GM11168 (cell line): Measurements from ENCODE around the gene TRAM2.
"Not testable (repeated sequence)": the region's sequence is repeated elsewhere in the genome, so short reads cannot be mapped to it uniquely, and the experiment has no call there.

ENCODE experiments used
- in situ Hi-C: fragments of 300-500 bp; cut with MboI; formaldehyde crosslinking; loops from one replicate; pipeline ENCODE4 v1.12.0; 2022; ENCODE audit warnings: low sequenced_read_pairs; ENCODE audit not compliant: unreplicated experiment

The TRAM2 gene

DNA sequence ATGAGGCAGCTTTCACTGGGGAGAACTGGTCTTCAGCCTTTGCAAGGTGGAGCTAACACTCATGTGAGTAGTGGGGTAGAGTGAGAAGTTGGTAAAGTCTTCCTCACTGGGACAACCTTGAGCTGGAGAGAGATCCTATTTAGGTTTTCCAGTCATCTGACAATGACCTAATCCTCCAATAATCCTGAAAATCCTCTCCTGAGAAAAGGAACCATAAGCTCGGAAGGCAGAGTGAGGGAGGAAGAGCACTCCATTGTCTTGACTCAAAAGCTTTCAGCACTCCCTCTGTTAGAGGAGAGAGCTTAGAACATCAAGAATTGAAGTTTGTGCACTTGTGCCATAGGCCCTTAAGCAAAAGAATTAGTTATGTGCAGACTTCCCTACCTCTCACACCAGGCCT, 77.8 kb downstream of the TRAM2 start:
- in situ Hi-C loops = loop anchor here (5.0 kb wide), 1 partner anchor 82 kb away; no protein-coding TSS in a partner anchor

DNA sequence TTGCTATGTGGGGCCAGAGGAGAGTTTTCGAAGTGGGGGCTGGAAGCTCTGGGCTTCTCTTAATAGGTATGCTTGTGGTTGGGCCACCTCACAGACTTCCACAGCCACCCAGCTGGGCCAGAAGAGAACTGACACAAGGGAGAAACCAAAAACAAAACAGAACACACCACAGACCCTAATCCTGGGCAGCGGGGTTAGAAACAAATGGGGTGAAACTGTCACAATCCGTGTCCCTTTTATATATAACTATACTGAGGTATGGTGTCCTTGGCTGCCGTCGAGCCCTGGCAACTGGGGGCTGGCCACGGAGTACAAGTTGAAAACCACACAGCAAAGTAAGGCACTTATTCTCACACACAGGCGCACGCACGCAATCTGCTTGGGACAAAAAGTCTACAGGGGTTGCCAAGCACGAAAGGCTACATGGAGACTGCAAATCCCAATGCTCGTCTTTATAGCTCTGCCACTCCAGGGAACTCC, 78.3 kb downstream of the TRAM2 start:
- in situ Hi-C loops = loop anchor here (5.0 kb wide), 1 partner anchor 81 kb away; no protein-coding TSS in a partner anchor

DNA sequence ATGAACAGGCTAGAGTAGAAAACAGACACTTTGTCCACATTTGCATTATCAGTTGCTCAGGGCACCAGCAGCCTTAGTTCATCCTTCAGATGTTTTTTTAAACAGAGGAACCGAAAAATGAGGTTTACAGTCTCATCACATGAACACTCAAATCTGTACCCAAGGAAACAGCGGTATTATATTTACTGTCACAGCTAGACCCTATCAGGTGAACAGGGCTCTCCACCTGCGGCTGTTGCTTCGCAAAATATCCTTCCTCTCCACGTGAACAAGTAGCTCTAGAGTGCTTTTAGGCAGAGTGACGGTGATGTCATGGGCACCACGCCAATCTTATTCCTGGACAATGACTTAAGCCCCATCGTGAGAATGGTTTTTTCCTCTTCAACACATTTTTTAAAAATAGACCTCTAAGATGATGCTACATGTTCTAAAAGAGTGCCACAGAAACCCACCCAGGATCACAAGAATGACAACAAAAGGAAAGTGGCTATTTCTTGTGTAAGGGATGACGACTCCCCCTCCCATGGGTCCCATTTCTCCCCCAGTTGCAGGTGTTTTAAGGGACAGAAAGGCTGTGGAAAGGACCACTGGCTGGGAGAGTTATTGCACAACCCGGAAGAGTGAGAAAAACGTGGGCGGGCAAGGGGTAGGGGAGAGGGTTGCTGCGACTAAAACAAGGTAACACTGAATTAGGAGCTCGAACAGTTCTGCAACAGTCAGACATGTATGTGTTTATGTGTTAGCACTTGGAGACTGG, 79.0 kb downstream of the TRAM2 start:
- in situ Hi-C loops = loop anchor here (5.0 kb wide), 1 partner anchor 81 kb away; no protein-coding TSS in a partner anchor

DNA sequence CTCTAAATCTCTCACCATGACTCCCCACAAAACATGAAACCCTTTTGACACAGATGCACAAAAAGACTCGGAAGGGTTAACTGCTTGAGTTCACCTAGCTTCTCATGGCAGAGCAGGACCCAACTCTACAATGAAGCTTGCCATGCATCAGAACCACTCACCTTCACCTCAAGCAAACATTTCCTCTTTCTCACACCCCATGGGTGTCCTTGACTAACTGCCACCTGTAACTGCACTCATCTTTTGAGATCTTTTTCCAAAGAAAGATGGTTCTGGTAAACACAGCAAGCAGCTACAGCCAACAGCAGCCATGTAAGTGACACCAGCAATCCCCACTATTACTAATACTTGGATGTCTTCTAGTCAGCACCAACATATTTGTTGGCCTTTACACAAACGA, 80.2 kb downstream of the TRAM2 start:
- in situ Hi-C loops = loop anchor here (5.0 kb wide), 1 partner anchor 79 kb away; no protein-coding TSS in a partner anchor

DNA sequence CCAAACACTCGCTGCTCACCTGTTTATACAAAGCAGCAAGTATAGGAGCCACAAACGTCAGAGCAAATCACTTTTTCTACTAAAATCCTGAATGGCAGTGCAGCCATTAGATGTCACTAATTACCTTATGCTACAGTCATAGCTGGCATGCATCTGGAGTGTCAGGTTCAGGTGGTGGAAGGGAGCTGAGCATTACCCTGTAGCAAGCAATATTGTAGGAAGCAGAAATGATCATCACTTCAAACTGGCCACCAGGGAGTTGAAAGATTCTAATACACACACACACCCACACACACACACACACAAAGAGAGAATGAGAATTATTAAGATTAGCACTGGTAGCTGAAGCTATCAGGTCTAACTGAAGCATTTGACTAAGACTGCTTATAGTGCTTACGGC, 80.9 kb downstream of the TRAM2 start:
- in situ Hi-C loops = loop anchor here (5.0 kb wide), 1 partner anchor 79 kb away; no protein-coding TSS in a partner anchor

DNA sequence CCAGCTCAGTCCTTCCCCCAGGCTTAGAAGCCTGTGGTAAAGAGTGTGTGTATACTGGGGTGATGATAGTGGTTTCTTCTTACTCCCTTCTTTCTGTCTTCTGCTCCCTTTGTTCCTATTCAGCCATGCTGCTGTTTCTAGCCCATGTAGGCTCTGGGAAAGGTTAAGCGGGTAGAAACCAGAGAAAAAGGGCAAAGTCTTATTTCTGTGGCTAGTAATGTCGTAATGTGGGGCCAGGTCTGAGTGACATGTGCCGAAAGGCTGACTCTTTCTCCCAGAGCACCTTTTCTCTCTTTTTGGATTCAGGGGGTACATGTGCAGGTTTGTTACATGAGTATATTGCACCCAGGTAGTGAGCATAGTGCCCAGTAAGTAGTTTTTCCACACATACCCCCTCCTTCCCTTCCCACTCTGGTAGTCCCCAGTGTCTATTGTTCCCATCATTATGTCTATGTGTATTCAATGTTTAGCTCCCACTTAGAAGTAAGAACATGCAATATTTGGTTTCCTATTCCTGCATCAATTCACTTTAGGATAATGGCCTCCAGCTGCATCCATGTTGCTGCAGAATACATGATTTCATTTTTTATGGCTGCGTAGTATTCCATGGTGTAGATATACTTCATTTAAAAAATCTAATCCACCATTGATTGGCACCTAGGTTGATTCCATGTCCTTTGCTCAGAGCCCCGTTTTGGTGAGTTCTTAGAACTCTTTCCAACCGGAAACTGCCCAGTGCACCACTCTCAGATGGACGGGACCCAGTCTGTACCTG, 82.4 kb downstream of the TRAM2 start:
- in situ Hi-C loops = loop anchor here (5.0 kb wide), 1 partner anchor 77 kb away; no protein-coding TSS in a partner anchor

DNA sequence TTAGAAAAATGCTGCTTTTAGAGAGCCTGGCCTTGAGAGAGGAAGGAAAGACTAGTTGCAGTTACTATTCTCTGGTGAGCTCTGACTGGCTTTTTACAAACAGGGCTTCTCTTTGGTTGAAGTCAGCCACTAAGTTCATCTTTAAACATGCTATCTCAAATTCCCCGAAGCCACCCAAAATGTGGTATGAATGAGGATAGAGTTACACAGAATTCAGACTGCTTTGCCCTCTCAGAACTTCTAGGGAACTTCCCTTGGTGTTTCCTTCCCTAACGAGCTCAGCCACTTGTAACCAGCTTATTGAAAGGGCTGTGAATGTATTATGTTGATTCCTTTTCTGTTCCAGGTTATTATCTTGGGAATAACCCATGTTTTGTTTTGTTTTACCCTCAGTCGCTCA, 83.2 kb downstream of the TRAM2 start:
- in situ Hi-C loops = no loop called here

DNA sequence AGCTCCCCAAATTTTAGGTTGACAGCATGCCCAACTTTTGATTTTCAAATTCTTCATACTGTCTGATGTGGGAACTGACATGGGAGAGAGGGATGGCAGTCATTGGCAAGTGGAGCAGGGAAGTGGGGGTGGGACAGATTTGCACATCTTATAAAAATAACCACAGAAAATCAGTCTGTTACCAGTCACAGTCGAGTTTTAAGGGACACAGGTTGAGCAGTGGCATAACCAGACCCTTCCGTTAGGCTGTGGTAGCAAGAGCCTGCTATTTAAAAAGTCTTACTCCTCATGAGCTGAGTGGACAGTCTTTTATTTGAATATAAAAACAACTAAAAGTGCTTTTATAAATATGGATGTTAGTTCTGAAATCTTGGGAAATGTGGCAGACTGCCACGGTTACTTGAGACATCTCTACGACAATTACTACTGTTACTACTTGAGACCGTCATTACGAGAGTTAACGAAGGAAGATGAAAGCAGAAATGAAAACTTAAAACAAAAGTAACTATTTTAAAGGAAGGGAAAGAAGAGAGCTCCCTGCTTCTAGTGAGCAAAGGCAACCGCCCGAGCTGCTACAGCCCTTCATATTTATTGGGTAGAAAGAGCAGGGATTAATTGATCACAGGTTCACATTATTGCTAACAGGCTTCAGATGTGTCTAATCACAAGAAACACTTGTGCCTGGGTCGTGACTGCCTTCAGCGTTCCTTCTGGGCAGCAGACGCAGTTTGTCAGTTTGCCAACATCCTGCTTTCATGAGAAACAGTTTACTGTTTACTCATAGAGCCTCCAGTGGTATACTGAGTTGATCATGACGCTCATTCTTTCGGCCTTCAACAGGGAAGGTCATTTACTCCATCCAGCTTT, 85.4 kb downstream of the TRAM2 start:
- in situ Hi-C loops = no loop called here

DNA sequence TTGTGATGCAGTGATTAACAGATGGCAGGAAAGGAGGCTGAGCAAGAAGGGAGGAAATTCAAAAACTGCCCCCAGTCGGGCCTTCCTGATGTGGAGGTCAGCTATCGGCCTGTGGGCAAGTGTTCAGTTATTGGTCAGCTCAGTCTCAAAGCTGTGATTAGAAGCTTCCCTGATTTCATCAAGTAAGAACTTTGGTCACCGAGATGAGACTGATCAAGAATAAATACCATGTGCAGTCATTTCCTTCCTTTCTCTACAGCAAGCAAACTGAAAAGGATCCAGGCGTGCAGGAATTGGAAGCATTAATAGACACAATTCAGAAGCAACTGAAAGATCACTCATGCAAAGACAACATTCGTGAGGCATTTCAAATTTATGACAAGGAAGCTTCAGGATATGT, 87.0 kb downstream of the TRAM2 start:
- in situ Hi-C loops = no loop called here

DNA sequence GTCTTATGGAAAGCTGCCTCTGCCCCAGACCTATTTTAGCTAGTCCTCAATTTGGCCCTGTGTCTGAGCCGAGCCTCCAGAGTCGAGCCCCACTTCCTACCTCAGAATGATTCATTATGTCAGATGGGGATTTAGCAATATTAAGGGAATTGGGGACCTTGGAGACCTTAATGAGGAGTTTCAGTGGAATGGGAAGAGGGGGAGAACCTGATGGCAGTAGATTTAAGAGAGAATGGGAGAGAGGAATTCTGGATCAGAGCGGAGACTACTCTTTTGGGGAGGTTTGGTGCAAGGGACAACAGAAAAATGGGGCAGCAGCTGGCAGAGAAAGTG, 93.2 kb downstream of the TRAM2 start:
- in situ Hi-C loops = no loop called here

DNA sequence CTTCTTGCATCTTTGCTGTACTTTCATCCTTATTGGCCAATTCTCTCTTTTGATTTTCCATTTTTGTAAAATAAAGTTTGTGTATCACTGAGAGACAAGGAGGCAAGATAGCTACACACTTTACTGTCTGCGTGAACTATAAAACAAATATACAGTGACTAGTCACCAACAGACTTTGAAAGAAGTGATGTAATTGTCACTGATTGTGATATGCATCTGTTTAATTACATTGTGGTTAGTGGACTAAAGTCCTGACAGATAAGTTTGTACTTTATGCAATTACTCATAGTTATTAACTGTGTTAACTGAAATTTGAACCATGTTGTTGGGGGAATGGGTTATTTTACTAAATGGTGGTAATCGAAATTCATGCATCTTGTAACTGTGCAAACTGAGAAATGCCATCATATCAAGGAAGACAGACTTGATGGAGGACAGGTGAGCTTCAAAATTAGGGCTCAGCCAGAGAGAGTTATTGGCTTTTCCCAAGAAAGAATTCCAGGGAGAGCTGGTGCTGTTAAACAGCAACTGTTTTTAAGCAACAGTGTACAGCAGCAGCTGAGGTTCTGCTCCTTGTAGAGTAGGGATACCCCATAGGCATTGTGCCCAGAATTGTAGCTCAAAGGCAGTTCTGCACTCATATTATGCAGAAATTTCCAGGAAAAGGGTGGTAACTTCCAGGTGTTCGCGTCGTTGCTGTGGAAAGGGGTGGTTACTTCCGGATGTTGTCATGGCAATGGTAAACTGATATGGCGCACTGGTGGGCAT, 93.8 kb downstream of the TRAM2 start:
- in situ Hi-C loops = no loop called here

DNA sequence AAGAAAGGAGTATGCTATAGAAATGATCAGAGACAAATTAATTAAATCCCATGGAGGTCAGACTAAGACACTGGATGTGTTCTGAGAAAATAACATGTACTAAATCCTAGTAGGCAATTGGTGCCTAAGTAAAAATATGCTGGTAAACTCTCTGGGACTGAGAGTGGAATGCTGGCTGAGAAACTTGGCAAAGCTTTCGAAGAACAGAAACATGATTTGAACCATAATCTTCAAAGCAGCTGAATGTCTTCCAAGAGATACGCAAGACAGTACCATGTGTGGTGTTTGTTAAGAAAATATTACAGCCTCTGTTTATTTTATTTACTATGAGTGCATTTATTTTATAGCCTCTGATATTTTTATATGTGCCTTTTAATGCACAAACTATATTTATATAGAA, 101.6 kb downstream of the TRAM2 start:
- in situ Hi-C loops = no loop called here

DNA sequence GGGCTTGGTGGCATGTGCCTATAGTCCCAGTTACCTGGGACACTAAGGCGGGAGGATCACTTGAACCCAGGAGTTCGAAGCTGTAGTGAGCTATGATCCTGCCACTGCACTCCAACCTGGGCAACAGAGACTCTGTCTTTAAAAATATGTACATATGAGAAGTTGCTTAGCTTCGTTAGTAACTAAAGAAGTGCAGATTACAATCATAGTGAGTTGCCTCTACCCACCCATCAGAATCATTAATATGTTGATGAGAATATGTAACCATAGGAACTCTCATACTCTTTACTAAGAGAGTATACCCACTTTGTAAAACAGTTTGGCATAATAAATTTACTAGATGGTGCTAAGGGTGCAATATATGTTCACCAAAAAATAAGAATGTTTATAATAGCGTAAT, 102.7 kb downstream of the TRAM2 start:
- in situ Hi-C loops = no loop called here

DNA sequence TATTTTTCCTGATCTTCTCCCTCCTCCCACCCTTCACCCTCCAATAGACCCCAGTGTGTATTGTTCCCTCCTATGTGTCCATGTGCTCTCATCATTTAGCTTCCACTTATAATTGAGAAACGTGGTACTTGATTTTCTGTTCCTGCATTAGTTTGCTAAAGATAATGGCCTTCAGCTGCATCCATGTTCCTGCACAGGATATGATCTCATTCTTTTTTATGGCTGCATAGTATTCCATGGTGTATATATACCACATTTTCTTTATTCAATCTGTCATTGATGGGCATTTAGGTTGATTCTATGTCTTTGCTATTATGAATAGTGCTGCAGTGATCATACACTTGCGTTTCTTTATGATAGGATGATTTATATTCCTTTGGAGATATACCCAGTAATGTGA, 115.7 kb downstream of the TRAM2 start:
- in situ Hi-C loops = not testable (repeated sequence)

DNA sequence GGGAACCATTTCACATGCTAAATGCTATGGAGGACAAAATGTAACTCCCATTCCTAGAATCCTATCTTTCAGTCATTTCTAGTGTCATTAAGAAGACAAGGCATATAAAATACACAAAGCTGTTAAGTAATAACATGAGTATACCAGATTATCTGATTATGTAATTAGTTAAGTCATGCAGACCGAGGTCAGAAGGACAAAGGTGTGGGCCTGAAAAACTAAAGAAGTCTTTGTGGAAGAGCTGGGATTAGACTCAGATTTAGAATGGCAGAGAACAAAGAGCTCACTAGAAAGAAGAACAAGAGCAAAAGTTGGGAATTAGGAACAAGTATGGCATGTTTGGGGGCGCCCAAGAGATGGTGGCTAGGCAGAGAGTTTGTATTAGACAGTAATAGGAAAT, 119.8 kb downstream of the TRAM2 start:
- in situ Hi-C loops = no loop called here

DNA sequence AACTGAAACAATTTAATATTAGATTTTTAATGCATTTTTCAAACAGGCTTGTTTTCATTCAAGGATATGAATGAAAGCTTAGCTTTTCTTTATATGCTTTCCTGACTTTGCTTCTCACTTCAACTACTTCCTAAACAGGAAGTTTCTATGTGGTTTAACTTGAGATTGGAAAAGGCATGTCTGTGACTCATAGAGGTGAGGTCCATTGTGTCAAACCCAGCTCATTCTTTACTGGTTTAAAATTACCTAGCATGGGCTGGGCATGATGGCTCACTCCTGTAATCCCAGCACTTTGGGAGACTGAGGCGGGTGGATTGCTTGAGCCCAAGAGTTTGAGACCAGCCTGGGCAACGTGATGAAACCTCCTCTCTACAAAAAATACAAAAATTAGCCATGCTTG, 122.3 kb downstream of the TRAM2 start:
- in situ Hi-C loops = no loop called here
